Esophagus squamous epithelium (tissue), 5 donors: Measurements from ENCODE around the gene MXD1. TPM values are rescaled to one million over a fixed set of nuclear protein-coding genes. Genes with fewer than 3 reads are reported as not detected.
A peak's percentile ranks its signal among the peaks of the same experiment; 100 is the strongest.

ENCODE experiments used
- DNase-seq: peaks from one replicate; lab custom pipeline; 2025; lab: John Stamatoyannopoulos, UW
- H3K27ac ChIP-seq, 4 donors: fragments of 200-600 bp; sonication (generic); one replicate each; pipeline ENCODE4 v1.5.1; 2016 to 2019; ENCODE audit warnings: mild to moderate bottlenecking in 1 of 4
- H3K27me3 ChIP-seq, 4 donors: fragments of 200-600 bp; sonication (generic); 1 replicate in 3 of 4; 2 replicates in 1 of 4; pipeline versions ENCODE4 v1.5.1 to v1.6.0; 2017 to 2021; ENCODE audit warnings: antibody characterized with exemption in 1 of 4
- H3K36me3 ChIP-seq, 3 donors: fragments of 200-600 bp; sonication (generic); one replicate each; pipeline ENCODE4 v1.5.1; 2016 to 2019
- H3K4me1 ChIP-seq, 3 donors: fragments of 200-600 bp; sonication (generic); one replicate each; pipeline ENCODE4 v1.5.1; 2017 to 2019
- H3K4me3 ChIP-seq, 4 donors: fragments of 200-600 bp; sonication (generic); 1 replicate in 3 of 4; 2 replicates in 1 of 4; pipeline ENCODE4 v1.5.1; 2016 to 2019; ENCODE audit warnings: mild to moderate bottlenecking in 2 of 4, moderate library complexity in 1 of 4
- H3K9me3 ChIP-seq, 3 donors: fragments of 200-600 bp; sonication (generic); one replicate each; pipeline ENCODE4 v1.5.1; 2016 to 2019
- POLR2A ChIP-seq, 4 donors: fragments of 450-650 bp; IDR thresholded peaks; one replicate each; pipeline ENCODE4 v1.6.1; 2017; ENCODE audit warnings: antibody characterized with exemption in 4 of 4, mild to moderate bottlenecking in 4 of 4, moderate library complexity in 3 of 4
- WGBS, 2 donors: methylation state at CpG; one replicate each; pipeline ENCODE4 v1.1.5; 2018; 5-methylcytosine and 5-hydroxymethylcytosine counted together
- intact Hi-C: fragments of 100-400 bp; cut with DNase I; formaldehyde crosslinking; loops from one replicate; pipeline ENCODE4 v1.15.0; 2022
- total RNA-seq, 4 donors: library from RNA; depleted of rRNA; stranded (reverse); fragments of >200 nt; gene quantifications; one replicate each; pipeline ENCODE4 v1.1.0, GENCODE V29; 2016
- TF ChIP-seq, protein P1 (sequence below), 6 experiments: fragments of 450-650 bp in 4 of 6; fragments of 200-600 bp in 2 of 6; sonication (generic) in 2 of 6; IDR thresholded peaks; one replicate each; pipeline ENCODE4 v1.5.1; 2016 to 2019; ENCODE audit warnings: antibody characterized with exemption in 6 of 6, mild to moderate bottlenecking in 4 of 6, moderate library complexity in 4 of 6
- donor health status: DM: yes; HTN: yes; CAD: no.

The MXD1 gene
- total RNA-seq, 4 donors from 2014 or later = 38.5 to 121 (median 83.2) TPM

DNA sequence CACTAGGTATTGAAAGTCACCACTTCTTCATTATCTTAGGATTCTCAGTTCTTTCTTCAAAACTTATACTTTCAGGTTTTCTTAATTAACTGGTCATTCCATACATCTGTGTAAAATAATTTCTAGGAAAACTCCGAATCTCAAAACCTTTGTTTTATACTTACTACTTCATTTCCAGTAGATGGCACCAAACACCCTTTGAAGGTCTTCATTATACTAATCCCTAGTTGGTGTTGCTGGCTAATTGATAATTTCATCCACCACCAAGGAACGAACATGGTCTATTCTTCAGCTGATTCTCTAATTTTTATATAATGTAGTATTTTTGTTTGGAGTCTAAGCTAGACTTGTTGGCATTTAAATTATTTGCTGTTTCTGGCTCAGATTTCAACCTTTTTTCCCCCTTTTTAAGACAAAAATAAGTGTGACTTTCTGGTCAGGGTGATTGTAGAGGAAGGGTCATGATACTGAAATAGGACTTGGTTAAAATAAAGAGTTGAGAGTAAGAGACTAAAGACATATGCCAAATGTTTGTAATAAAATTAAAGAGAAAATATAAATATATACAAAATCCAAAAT, 2.8 kb upstream of the MXD1 start:
- Histone ChIP-seq H3K4me1 (peaks cover 6 to 33% (median 9%) of the 10 kb centered on the region in 3 donors), H3K36me3 (peaks cover 0 to 41% (median 11%) of the 10 kb centered on the region in 3 donors), H3K27ac (peak overlapping the region in 2 of 4 donors; percentile 15 to 99), H3K27me3 (no peaks in the 10 kb centered on the region), H3K4me3 (no peak overlapping the region), H3K9me3 (no peaks in the 10 kb centered on the region)
- no peak for DNase-seq
- intact Hi-C loops = loop anchor here (5.0 kb wide), 1 partner anchor 160 kb away; no protein-coding TSS in a partner anchor
- TF ChIP-seq POLR2A (IDR thresholded peaks at IDR 0.05) = no peak
- TF ChIP-seq, protein P1, sequence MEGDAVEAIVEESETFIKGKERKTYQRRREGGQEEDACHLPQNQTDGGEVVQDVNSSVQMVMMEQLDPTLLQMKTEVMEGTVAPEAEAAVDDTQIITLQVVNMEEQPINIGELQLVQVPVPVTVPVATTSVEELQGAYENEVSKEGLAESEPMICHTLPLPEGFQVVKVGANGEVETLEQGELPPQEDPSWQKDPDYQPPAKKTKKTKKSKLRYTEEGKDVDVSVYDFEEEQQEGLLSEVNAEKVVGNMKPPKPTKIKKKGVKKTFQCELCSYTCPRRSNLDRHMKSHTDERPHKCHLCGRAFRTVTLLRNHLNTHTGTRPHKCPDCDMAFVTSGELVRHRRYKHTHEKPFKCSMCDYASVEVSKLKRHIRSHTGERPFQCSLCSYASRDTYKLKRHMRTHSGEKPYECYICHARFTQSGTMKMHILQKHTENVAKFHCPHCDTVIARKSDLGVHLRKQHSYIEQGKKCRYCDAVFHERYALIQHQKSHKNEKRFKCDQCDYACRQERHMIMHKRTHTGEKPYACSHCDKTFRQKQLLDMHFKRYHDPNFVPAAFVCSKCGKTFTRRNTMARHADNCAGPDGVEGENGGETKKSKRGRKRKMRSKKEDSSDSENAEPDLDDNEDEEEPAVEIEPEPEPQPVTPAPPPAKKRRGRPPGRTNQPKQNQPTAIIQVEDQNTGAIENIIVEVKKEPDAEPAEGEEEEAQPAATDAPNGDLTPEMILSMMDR (IDR thresholded peaks at IDR 0.05) = peak; percentile 50 to 68 (median 62)
- 2 to 11% methylated on average over 2 of the region's 2 CpGs for WGBS, 2 donors

DNA sequence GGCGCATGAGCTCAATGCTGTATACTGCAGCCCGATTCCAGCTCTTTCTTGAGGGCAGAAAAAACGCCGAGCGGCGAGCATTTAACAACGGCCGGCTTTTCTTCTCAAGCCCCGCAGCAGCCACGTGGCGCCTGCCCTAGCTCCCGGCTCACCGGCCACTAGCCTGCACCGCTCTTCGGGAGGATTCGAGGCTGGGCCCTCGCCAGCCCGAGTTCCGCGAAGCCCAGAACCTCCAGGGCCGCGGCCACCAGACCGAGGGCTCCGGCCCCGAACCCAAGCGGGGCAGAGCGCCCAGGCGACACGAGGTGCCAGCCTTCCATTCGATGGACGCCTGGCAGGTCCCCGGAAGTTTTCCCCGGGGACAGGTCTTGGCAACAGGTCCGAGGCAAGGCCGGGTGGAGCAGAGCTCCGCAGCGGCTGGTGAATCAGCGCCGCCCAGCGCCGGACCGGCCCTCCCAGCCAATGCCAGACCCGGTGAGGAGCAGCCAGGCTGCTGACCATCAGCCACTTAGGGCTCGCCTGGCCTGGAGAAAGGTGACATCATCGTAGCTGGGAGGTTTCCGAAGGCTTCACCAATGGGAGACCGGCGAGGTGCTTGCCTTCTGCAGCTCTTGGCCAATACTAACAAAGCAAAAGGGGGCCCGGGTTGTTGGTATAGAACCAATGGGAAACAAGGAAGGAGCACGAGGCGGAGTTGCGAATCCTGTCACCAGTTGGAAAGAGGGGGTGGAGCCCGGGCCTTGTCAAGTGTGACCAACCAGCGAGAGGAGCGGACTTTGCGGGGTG, 552 bp upstream of the MXD1 start:
- Histone ChIP-seq H3K27me3 (no peaks in the 10 kb centered on the region), H3K27ac (peak overlapping the region; percentile 97 to 99 (median 99)), H3K9me3 (no peaks in the 10 kb centered on the region), H3K4me3 (peak overlapping the region; percentile 58 to 95 (median 88)), H3K4me1 (peaks cover 6 to 50% (median 13%) of the 10 kb centered on the region in 3 donors), H3K36me3 (peaks cover 0 to 35% (median 5%) of the 10 kb centered on the region in 3 donors)
- intact Hi-C loops = loop anchor here (2.0 to 5.0 kb wide), 2 partner anchors 158 to 228 kb away; no protein-coding TSS in a partner anchor
- 0 to 2% methylated on average over 8 to 18 of the region's 56 CpGs for WGBS, 2 donors
- TF ChIP-seq, protein P1 (IDR thresholded peaks at IDR 0.05) = peak in 1 of 6 experiments; percentile 6
- TF ChIP-seq POLR2A (IDR thresholded peaks at IDR 0.05) = peak in 3 of 4 donors; percentile 77 to 92 (median 91)
- DNase-seq = peak; percentile 100

DNA sequence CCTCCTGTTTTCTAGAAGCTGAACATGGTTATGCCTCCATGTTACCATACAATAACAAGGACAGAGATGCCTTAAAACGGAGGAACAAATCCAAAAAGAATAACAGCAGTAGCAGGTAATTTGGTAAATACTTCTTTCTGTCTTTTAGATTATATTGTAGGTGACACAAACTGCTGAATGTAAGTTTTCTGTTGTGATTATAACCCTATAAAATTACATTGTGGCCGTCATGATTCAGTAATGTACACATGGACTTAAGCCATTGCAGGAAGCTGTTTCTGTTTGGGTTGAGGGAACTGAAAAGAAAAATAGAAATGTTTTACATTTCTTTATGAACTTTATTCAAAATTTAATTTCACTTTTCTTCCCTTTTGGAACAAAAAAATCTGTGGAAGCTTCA, 1.2 kb downstream of the MXD1 start:
- Histone ChIP-seq H3K4me3 (peak overlapping the region; percentile 63 to 95 (median 88)), H3K4me1 (peaks cover 6 to 50% (median 13%) of the 10 kb centered on the region in 3 donors), H3K9me3 (no peaks in the 10 kb centered on the region), H3K27ac (peak overlapping the region; percentile 16 to 99 (median 96)), H3K27me3 (no peaks in the 10 kb centered on the region), H3K36me3 (peaks cover under 1 to 35% (median 4%) of the 10 kb centered on the region in 3 donors)
- DNase-seq = no peak
- intact Hi-C loops = no loop called here
- TF ChIP-seq, protein P1 (IDR thresholded peaks at IDR 0.05) = no peak
- TF ChIP-seq POLR2A (IDR thresholded peaks at IDR 0.05) = no peak
- 19 to 32% methylated on average over 2 of the region's 2 CpGs for WGBS, 2 donors

DNA sequence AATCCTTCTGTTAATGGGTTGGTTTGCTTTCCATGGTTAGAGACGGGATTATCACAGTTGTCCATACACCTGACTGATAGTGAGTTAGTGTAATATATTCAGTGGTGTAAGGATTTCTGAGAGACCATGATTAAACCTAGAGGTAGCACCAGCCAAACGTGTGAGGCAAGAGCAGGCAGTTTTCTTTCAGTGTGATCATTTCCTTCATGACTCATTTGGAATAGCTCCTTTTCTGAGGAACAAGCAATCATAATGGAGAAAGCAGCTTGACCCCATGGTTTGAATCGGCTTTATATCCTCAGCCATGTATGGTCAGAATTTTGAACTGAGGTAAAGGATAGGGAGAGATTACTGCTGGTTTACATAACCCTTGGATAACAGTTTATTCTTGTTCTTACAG, 2.9 kb downstream of the MXD1 start:
- H3K27me3 ChIP-seq = no peaks in the 10 kb centered on the region
- WGBS, 2 donors = 21 to 25% methylated on average over 3 of the region's 3 CpGs
- no peak for DNase-seq
- peak overlapping the region; percentile 19 to 92 (median 74) for H3K4me3 ChIP-seq
- TF ChIP-seq, protein P1 (IDR thresholded peaks at IDR 0.05) = no peak
- peak in 1 of 4 donors; percentile 25 for TF ChIP-seq POLR2A (IDR thresholded peaks at IDR 0.05)
- H3K9me3 ChIP-seq = no peaks in the 10 kb centered on the region
- peaks cover 4 to 52% (median 4%) of the 10 kb centered on the region in 3 donors for H3K36me3 ChIP-seq
- peak overlapping the region; percentile 79 to 99 (median 96) for H3K27ac ChIP-seq
- peaks cover 6 to 46% (median 13%) of the 10 kb centered on the region in 3 donors for H3K4me1 ChIP-seq
- intact Hi-C loops = no loop called here
